GM04503 (cell line): ENCODE measurements around the gene ZNF157.
A peak's percentile ranks its signal among the peaks of the same experiment; 100 is the strongest.
"Not testable (repeated sequence)": the region's sequence is repeated elsewhere in the genome, so short reads cannot be mapped to it uniquely, and the experiment has no call there.

ENCODE experiments used
- DNase-seq: peaks from one replicate; pipeline ENCODE4 v3.0.0-alpha.2; 2012; ENCODE audit warnings: low read depth

The ZNF157 gene

GRCh38 chrX:47370278-47370677 lies at the start of gene ZNF157:
Gene ZNF157, plus strand, starts transcription at chrX:47370578. Its CDS starts 91 bp downstream, at chrX:47370669.
- DNase-seq = no peak

GRCh38 chrX:47321386-47321785 lies 49.0 kb upstream of the ZNF157 start:
- no peak for DNase-seq

- DNase-seq = no peak
Observed at GRCh38 chrX:47321823-47322371, 48.5 kb upstream of the ZNF157 start.

- no peak for DNase-seq
Observed at GRCh38 chrX:47327902-47328301, 42.5 kb upstream of the ZNF157 start.

GRCh38 chrX:47332729-47333128 lies 37.6 kb upstream of the ZNF157 start:
- DNase-seq = not testable (repeated sequence)

GRCh38 chrX:47351706-47352105 lies 18.7 kb upstream of the ZNF157 start:
- peak; percentile 3 for DNase-seq

- no peak for DNase-seq
Observed at GRCh38 chrX:47358387-47359065, 11.9 kb upstream of the ZNF157 start.

- no peak for DNase-seq
Observed at GRCh38 chrX:47360423-47361179, 9.8 kb upstream of the ZNF157 start.

GRCh38 chrX:47361538-47362511 lies 8.6 kb upstream of the ZNF157 start:
- peak; percentile 90 for DNase-seq

GRCh38 chrX:47366041-47366722 lies 4.2 kb upstream of the ZNF157 start:
- DNase-seq = no peak

GRCh38 chrX:47373198-47373597 lies 2.8 kb downstream of the ZNF157 start:
- no peak for DNase-seq

- DNase-seq = no peak
Observed at GRCh38 chrX:47380268-47380667, 9.9 kb downstream of the ZNF157 start.

- DNase-seq = not testable (repeated sequence)
Observed at GRCh38 chrX:47380837-47381236, 10.5 kb downstream of the ZNF157 start.

GRCh38 chrX:47384502-47384901 lies 14.1 kb downstream of the ZNF157 start:
- DNase-seq = no peak

GRCh38 chrX:47390780-47391179 lies 20.4 kb downstream of the ZNF157 start:
- no peak for DNase-seq

GRCh38 chrX:47413179-47413594 lies 42.8 kb downstream of the ZNF157 start:
- no peak for DNase-seq

- no peak for DNase-seq
Observed at GRCh38 chrX:47420265-47420664, 49.9 kb downstream of the ZNF157 start.

- no peak for DNase-seq
Observed at GRCh38 chrX:47420962-47421361, 50.6 kb downstream of the ZNF157 start.

GRCh38 chrX:47422444-47422843 lies 52.1 kb downstream of the ZNF157 start:
- no peak for DNase-seq

- no peak for DNase-seq
Observed at GRCh38 chrX:47430925-47431324, 60.5 kb downstream of the ZNF157 start.

- no peak for DNase-seq
Observed at GRCh38 chrX:47446431-47446830, 76.1 kb downstream of the ZNF157 start.
